DMS53 treated with DMSO at 0.1 percent for 48 hours (cell line): ENCODE measurements around the gene ABCA1.

Experiments used
- DNase-seq: peaks from one replicate; lab custom pipeline; 2025; ENCODE audit not compliant: unreplicated experiment; lab: John Stamatoyannopoulos, UW

Gene ABCA1

DNA sequence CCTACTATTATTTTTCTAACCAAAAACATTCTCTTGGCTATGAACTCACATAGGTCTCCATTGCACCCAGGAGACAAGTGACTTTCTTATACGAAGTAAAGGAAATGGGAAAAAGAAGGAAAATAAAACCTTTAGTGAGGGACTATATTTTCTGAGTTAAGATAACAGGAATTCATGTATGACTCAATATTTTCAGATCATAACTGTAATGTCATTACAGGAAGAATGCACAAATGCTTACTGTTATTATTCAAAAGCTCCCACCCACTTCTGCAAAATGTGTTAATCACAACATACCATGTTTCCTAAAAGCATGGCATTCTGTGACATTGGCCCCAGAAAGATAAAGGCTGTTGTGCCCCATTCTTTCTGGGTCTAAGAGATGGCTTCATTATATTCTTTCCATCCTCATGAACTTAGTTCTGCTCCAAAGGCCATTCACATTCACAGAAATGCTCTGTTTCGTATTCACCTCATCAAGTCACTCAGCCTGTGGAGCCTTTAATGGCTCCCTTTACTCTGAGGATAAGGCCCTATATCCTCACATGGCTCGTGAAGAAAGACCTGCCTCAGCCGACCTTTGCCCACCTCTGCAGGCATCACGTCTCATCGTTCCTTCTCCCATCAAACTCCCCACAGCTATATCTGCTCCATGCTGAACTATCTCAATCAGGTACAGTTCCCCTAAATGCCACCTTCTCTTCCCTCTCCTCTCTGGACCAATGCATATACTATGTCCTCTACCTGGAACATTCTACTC lies 77.0 kb downstream of the ABCA1 start:
- no peak for DNase-seq

DNA sequence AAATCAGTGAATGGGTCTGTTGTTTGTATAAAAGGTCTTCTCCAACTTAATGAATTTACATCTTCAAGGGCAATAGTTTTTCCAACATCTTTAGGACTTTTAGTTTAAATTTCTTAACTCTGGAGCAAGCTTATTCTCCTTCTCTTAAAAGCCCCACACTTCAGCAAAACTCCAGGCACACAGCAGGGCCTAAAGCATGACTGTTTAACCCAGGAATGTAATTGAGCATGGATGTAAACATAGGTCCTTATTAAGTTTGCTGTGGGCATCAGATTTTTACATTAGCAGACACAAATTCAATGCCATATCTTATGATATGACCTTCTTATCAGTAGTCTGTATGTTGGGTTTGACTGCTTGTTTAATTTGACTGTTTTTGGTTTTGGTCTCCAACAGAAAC lies 78.9 kb downstream of the ABCA1 start:
- DNase-seq, result no peak

DNA sequence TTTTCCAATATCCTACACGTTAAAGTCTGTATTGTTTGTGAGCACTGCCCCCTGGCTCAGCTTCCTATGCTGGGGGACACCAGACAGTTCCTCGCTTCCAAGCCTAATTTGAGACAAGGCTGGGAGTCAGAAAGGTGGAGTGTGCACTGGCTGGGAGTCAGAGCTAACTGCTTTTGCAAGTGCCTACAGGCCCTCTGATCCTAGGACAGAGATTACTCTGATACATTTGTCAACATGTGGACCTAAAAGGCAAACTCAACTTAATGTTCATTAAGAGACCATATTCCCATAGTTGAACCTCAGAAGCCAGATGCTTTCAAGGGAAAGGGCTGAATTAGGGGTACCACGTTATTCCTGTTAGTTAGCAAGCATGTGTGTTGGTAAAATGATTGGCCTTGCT lies 83.2 kb downstream of the ABCA1 start:
- DNase-seq, result no peak

DNA sequence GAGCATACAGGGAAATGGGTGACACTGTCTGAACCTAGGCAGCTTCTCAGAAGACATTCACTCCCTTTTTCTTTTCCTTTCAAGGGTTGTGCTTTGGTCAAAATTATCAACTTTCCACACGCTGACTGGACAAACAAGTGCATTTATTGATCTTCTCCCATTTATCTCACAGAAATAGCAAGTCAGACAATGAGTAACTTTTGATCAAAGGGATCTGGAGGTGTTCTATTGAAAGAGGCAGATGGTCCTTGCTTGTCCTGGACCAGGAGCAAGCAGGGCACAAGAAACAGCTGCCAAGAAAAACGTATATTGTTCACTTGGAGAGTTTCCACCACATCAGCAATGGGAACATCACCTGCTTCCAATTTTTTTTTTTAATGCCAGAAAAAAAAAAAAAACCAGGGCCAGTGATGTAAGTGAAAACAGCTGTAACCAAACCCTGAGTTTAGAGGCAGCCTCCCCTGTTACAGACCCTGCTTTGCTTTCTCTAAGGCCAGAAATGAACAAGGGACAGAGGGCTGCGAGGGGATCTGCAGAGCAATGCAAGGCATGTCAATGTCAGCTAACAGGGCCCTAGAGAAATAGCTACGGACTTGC lies 84.2 kb downstream of the ABCA1 start:
- no peak for DNase-seq

DNA sequence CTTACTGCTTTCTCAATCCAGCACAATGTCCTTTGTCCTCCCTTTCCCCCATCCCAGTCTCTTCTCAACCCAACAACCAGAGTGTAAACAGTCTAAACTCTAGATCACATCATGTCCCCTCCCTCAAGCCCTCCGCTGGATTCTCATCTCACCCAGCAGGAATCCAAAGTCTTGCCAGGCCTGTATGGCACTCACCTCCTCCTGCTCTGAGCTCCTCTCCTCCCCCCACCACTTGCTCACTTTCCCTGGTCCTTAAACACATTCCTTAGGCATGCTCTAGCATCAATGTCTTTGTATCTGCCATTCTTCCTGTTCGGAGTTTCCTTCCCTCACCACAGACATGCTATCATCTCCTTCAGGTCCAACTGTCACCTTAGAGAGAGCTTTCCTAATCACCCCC lies 85.3 kb downstream of the ABCA1 start:
- DNase-seq, result no peak

DNA sequence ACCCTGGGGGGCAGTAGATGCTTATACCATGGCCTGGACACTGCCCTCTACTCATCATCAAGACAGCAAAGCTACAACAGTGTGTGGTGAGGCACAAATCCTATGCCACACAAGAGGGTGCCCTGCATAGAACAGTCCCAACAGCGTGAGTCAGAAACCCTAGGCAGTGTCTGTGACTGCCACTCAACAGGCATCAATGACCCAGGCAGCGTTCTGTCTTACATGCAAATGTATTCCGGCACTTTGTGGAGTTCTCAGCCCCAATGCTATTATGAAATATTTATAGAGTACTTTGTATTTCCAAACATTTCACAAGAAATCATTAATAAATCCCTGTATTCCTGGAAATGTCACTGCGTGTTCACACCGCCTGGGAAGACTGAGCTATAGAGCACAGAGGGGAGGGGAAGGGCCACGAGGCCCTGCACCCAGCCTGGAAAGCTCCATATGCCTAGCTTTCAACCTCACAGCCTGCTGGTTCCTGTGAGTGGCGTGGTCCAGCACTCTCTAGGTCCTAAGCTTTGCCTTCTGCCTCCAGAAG lies 86.3 kb downstream of the ABCA1 start:
- DNase-seq, result no peak

DNA sequence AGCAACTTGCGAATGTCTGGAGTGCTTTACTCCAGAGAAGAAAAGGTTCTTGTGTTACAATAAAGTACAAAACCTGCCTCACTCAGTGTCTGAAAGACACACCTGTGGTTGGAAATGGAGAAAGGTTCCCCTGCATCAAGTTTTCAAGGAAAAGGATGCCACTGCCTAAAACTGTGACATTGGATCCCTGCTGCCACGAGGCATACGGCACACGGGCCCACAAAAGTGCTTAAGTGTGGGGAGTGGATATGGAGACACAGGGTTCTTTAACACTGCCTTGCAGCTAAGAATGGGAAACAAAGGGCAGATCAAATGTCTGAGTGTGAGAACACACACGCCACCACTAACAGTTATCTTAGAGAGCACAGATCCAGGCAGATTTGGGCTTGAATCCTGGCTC lies 89.0 kb downstream of the ABCA1 start:
- DNase-seq, result no peak

DNA sequence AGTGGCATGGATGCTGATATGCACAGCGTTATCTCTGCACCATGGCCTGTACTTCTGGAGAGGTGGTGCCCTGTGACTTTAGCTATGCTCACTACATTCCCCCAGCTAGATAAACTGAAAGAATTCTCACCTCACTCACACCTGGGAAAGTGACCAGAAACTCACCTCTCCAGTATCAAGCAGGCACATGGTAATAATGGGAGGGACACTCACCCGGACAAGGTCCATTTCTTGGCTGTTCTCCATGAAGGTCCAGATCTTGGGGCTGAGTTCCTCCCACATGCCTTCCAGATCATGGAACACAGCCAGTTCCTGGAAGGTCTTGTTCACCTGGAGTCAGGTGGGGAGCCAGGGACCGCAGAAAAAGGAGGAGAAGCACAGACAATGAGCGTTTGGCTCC lies 91.2 kb downstream of the ABCA1 start:
- DNase-seq, result no peak

DNA sequence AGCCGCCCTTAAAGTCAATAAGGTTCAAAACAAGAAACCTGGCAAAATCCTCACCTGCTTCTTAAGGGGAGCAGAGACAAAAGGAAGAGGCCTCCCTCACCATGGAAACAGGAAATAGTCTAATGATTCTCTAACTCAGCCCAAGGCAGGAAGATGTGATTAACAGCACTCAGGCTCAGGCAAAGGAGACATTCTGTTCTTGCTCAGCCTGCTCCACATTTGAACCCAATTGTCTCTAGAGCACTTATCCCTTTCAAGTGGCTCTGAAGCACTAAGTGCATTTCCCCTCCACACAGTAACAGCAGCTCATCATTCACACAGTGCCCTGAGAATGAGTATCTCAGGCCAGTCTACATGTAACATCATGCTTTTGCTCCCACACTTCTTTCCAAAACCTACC lies 91.7 kb downstream of the ABCA1 start:
- DNase-seq, result peak; percentile 41

DNA sequence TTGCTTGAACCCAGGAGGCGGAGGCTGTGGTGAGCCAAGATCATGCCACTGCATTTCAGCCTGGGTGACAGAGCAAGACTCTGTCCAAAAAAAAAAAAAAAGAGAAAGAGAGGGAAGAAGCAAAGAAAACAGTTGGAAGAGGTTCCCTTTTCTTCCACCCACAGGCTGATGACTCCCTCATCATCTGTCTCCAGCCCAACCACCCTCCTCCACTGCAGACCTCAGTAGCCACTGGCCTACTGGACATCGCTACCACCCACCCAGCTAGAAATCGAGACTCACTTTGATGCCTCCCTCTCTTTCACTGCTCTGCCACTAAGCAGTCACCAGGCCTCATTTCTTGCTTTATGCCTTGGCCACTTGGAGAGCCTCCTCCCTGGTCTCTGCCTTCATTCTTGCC lies 92.8 kb downstream of the ABCA1 start:
- DNase-seq, result no peak

DNA sequence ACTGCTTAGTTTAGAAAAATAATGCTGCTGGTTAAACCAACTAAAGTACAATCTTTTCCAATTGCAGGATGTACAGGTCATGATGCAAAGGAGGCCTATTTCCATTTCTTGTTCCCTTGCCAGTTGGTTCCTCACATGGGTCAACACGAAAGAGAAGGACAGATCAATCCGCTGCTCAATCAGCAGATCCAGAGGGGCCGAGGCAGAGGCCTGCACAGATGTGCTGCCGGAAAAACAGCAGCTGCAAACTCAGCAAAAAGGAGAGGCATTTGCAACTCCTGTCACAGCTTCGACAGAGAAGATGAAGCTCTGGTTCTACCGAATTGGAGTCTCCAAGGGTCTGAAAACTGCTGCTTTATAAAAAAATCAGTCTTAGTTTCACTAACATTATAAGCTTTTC lies 94.3 kb downstream of the ABCA1 start:
- DNase-seq, result no peak

DNA sequence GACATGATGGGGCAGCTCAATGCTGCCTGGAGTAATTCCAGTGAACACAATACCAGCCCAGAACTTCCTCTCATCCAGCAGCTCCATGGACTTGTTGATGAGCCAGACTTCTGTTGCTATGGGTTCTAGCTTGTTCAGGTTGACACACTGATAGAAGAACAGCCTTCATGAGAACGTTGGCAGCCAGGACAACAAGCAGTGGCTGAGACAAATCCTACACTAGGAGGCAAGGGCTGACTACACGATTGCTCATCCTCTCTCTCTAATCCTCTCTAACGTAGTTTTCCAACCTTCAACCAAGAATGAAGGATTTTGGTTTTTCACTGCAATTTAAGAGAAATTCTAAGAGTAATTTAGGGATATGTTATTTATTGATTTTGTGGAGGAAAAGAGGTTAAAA lies 96.3 kb downstream of the ABCA1 start:
- no peak for DNase-seq

DNA sequence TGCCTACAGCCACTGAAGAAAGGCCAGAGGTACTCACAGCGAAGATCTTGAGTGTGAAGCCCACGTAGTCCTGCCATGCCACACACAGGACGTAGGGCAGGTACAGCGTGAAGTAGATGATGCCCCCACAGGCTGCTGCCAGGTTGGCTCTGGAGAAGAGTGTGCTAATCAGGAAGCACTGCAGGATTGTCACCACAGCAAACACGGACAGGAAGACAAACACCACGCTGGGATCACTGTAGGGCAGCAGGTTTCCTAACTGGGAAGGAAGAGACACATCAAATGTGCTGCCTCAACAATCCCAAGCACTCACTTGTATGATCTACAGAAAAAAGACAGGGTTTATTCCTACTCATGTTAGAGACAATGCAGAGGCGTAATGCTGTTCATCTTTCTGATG lies 101.0 kb downstream of the ABCA1 start:
- DNase-seq, result no peak

DNA sequence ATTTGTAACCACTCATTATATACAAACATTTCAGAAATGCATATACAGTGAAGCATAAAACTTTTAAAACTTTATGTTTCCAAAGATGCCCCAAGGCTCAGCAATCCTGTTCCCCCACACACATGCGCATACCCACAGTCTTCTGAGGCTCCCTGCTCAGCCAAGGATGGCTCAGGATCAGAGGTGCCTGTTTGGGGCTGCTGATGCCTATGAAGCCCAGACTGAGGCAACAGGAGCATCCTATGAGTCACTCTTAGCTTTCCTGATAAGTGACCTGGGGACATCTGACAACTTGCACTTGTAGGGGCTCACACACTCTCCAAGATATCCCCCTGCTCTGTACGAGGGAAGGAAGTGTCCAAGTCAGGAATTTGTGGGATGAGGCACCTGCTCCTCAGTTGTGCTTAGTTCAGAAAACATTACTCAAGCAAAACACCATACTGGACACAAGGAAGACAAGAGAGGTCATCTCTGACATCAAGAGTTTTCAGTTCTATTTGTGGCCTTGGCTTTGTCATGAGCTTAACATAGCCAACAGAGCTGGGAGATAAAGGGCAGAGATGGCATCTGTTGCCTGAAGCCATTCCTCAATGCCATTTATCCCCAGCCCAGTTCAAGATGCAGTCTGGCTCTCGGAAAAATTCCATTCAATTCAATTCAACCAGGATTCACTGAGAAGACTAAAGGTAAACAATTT lies 101.7 kb downstream of the ABCA1 start:
- no peak for DNase-seq

DNA sequence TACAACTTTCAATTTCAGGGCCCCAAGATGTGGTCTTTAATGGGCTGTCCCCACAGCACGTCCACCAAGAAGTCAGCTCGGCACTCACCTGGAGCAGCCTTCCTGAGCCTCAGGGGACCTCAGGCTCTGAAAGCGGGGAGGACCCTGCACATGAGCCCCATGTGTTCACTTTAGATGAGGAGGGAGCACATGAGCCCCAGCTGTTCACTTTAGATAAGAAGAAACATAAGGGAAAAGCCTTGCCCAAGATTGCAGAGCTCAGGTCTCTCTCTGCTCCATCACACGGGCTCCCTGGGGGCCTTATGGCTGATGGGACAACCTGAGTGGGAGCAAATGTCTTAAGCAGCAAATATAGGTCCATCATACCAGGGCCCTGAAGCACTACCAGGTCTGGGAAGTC lies 107.6 kb downstream of the ABCA1 start:
- DNase-seq, result no peak

DNA sequence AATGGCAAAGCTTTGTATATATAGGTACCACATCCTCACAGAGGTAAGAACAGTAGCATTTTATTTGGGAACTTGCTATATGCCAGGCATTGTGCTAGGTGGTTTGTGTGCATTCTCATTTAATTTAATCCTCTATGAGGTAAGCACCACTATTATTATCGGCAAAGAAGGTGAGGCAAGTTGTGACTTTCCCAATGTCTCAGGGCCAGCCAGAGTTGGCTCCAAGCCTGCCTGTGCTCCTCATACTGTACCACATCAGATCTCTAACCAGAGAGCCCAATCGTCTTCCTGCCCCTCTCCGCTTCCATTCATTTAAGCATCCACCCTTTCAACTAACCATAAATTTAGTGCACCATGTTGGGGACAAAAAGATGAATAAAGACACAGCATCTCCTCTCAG lies 108.9 kb downstream of the ABCA1 start:
- DNase-seq, result no peak

DNA sequence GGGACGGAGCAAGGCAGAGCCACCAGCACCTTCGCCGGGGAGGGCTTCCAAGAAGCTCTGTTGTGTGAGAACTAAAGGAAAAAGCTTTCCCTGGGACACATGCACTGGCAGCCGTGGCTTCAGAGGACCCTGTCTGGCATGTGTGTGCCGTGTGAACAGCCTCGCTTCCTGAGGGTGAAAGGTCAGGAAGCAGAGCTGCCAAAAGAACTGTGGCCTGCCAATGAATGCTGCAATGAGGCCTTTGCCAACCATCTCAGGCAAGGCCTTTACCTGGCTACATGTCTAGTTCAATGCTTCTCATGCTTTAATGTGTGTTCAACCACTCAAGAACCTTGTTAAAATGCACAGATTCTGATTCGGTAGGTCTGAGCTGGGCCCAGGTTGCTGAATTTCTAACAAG lies 110.5 kb downstream of the ABCA1 start:
- no peak for DNase-seq

DNA sequence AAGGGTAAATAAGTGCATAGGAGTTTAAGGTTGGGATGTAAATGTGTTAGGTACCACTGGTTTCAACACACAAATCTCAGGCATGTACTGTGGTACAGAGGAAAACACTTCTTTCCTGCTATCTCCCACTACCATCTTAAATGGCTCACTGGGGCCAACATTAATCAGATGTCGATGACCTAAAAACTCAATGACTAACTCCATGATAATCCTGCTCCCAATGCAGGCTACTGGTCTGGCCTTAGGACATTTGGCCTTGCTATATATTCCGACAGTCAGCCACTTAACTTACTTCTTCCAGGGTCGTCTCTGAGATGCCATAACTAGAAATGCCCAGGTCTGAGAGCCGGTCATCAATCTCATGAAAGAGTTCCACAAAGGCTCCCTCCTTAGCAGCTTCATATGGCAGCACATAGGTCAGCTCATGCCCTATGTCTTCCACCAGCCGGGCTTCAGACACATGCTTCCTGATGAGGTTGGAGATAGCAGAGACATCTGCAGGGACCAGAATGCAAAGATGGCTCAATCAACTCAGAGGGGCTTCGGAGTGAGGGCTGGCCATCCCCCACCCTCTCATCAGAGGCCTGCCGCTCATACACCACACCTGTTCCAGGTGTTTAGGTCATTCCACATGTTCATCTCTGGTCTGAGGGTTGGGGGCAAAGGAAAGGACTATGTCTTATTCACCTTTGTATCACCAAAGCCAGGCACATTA lies 111.9 kb downstream of the ABCA1 start:
- DNase-seq, result no peak

DNA sequence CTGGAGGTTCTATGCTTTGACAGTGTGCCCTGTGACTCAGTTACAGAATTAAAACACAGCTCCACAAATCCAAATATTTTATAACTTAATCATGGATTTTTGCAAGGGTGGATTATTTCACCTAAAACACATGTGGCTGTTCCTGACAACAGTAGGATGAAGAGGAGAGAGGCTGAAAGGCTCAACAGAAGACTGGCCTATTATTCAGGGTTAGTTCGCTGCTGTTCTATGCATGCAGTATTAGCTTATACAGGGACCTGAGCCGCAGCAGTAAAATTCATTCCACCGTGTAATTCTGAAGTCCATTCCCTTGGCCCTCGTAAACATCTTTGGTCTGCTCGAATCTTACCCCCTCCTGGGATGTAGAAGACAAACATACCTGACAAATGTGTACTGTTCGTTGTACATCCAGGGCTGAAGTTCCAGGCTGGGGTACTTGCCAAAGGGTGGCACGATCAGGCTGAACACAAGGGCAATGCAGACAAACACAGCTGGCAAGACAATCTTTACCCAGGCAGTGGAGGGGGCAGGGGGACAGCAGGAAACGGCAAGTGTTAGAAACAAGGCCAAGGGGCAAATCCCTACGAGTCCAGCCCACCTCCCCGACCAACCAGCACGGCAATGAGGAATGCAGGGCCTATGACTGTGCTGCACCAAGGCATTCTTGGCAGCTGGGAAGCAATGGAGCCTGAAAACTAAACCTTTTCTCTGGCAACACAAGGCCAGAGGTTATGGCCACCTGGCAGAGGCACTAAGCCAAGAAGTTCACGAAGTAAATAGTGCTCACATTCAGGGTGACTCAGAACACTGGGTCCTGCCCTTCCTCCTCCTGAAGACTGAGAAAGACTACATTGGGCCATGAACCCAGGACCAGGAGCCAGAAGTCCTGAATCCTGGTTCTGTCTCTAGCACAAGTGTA lies 117.3 kb downstream of the ABCA1 start:
- DNase-seq, result peak; percentile 19

DNA sequence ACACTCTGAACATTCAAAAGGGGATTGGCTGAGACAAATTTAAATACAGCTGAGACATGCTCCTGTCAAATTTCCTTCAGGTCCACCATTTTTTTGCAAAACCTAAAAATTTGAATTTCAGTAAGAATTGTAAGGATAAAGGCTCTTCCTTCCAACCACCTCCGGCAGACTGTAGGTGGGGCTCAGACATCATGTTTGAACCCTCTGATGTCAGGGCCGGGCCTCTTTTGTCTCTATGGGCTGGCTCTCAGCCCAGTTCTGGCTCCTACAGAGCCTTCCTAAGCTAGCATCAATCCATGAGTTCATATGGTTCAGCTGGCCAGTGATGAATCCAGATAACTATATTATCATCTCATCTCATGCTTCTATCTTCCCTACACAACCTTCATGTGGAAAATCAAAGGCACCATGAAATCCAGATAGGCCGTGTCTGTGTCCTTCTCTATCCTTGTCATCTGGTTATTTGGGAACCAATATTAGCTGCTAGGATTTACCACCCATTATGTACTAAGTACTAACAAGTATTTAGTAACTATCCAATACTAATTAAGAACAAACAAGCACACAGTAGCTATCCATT lies 119.8 kb downstream of the ABCA1 start:
- DNase-seq, result no peak
